Activated CD8-positive, alpha-beta memory T cell treated with anti-CD3 and anti-CD28 coated beads for 4 hours (primary cell): ENCODE measurements around the gene CRYGS.
"Not testable (repeated sequence)": the region's sequence is repeated elsewhere in the genome, so short reads cannot be mapped to it uniquely, and the experiment has no call there.

Experiments
- DNase-seq, 2 donors: peaks; one replicate each; pipeline ENCODE4 v3.0.0-alpha.2; 2020; ENCODE audit warnings: low read depth in 2 of 2

Gene CRYGS

GRCh38 chr3:186552408-186553031, 8.3 kb upstream of the CRYGS start:
- DNase-seq = no peak

- DNase-seq = no peak
These were observed 7.2 kb upstream of the CRYGS start for GRCh38 chr3:186551387-186551786.

- DNase-seq = no peak
These were observed 5.3 kb upstream of the CRYGS start for GRCh38 chr3:186549497-186549896.

- no peak for DNase-seq
These were observed 3.3 kb downstream of the CRYGS start for GRCh38 chr3:186540835-186541226.

GRCh38 chr3:186540221-186540834, 3.9 kb downstream of the CRYGS start:
- DNase-seq = peak; percentile 64 to 65

GRCh38 chr3:186538779-186539178, 5.4 kb downstream of the CRYGS start:
- DNase-seq = no peak

- DNase-seq = no peak
These were observed 7.0 kb downstream of the CRYGS start for GRCh38 chr3:186536883-186537844.

GRCh38 chr3:186534113-186534669, 10.0 kb downstream of the CRYGS start:
- peak in 1 of 2 donors; percentile 28 for DNase-seq

GRCh38 chr3:186532598-186533072, 11.5 kb downstream of the CRYGS start:
- DNase-seq = no peak

GRCh38 chr3:186531694-186532093, 12.5 kb downstream of the CRYGS start:
- not testable (repeated sequence) for DNase-seq

GRCh38 chr3:186530415-186530814, 13.8 kb downstream of the CRYGS start:
- no peak for DNase-seq

GRCh38 chr3:186529201-186529999, 14.8 kb downstream of the CRYGS start:
- DNase-seq = no peak

GRCh38 chr3:186526256-186526606, 17.9 kb downstream of the CRYGS start:
- DNase-seq = no peak

- DNase-seq = no peak
These were observed 18.6 kb downstream of the CRYGS start for GRCh38 chr3:186525369-186526255.

GRCh38 chr3:186524616-186525015, 19.6 kb downstream of the CRYGS start:
- DNase-seq = no peak

- no peak for DNase-seq
These were observed 20.7 kb downstream of the CRYGS start for GRCh38 chr3:186523434-186523833.

- DNase-seq = no peak
These were observed 21.2 kb downstream of the CRYGS start for GRCh38 chr3:186523022-186523421.

GRCh38 chr3:186520957-186521842, 23.0 kb downstream of the CRYGS start:
- no peak for DNase-seq

GRCh38 chr3:186520431-186520830, 23.7 kb downstream of the CRYGS start:
- DNase-seq = no peak
